ENCODE results near the gene TMEM163.
"Not testable (repeated sequence)": the region's sequence is repeated elsewhere in the genome, so short reads cannot be mapped to it uniquely, and the experiment has no call there.

The TMEM163 gene

DNA sequence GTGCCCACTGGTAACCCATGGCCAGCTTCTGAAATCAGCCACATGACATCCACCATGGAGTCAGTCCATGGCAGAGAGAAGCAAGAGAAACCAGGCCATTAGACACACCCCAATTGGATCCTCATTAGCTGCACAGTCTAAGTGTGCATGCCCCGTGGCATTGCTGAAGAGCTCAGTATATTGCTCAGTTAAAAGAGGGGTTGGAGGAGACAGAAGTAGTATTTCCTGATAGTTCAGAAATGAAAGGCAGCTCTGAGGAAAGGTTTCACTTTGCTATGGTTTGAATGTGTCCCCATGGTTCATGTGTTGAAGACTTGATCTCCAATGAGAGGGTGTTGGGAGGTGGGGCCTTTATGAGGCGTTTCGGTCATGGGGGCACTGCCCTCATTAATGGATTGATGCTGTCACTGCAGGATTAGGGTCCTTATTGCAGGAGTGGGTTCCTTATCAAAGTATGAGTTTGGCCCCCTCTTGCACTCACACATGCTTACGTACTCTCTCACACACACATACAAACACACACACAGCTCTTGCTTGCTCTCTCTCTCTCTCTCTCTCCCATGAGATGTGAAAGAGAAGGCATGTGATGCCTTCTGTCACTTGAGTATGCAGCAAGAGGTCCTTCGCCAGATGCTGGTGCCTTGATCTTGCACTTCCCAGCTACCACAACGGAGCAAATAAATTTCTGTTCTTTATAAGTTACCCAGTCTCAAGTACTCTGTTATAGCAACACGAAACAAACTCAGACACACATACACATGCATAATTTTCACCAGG is 58.0 kb downstream of the TMEM163 start:
- peak; percentile 84 for DNase-seq

DNA sequence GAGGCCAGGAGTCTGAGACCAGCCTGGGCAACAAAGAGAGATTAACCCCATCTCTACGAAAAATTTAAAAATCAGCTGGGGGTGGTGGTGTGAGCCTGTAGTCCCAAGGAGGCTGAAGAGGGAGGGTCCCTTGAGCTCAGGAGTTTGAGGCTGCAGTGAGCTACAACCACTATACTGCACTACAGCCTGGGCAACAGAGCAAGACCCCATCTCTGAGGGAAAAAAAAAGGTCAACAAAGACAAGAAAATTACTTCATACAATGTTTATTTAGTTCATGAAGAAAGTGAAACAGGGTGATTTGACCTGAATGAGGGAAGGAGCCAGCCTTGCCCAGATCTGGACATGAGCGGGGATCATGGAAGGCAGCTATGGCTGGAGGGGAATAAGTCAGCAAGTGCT is 59.1 kb downstream of the TMEM163 start:
- no peak for DNase-seq

DNA sequence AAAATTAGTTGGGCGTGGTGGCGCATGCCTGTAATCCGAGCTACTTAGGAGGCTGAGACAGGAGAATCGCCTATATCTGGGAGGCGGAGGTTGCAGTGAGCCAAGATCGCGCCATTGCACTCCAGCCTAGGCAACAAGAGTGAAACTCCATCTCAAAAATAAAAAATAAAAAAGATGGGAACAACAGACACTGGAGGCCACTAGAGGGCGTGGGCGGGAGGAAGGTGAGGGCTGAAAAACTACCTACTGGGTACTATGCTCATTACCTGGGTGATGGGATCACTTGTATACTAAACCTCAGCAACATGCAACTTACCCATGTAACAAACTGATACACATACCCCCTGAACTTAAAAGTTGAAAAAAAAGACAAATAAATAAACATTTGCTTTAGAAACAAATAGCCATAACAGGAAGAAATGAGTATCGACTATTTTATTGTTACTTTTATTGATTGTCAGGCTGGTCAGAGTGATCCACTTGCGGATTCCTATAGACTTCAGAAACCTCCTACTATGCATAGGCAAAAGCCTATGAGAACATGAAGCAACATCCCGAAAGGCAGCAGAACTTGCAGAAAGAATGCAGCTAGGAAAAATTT is 61.0 kb downstream of the TMEM163 start:
- no peak for DNase-seq

DNA sequence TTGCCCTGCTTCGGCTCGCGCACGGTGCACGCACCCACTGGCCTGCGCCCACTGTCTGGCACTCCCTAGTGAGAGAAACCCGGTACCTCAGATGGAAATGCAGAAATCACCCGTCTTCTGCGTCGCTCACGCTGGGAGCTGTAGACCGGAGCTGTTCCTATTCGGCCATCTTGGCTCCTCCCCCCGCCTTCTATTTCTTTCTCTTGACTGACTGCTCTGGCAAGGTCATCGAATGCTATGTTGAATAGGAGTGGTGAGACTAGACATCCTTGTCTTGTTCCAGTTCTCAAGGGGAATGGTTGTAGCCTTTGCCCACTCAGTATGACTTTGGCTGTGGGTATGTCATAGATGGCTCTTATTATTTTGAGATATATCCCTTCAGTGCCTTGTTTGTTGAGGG is 62.4 kb downstream of the TMEM163 start:
- DNase-seq = not testable (repeated sequence)

DNA sequence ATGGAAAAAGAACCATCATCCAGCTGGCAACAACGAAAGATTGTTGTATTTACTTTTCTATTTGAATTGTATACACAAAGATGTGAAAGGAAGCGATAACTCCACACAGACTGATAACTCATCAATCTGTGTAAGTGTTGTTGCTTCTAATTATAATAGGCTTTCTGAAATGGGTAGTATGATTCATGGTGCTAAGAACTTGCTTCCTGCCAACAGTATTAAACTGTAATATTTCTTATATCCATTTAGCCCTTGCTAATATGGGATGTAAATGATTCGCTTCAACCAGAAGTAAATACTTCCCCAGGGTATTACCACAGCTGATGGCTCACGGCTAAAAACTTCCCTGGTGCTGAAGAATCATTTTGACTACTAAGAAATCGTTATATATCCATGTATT is 70.2 kb downstream of the TMEM163 start:
- no peak for DNase-seq

DNA sequence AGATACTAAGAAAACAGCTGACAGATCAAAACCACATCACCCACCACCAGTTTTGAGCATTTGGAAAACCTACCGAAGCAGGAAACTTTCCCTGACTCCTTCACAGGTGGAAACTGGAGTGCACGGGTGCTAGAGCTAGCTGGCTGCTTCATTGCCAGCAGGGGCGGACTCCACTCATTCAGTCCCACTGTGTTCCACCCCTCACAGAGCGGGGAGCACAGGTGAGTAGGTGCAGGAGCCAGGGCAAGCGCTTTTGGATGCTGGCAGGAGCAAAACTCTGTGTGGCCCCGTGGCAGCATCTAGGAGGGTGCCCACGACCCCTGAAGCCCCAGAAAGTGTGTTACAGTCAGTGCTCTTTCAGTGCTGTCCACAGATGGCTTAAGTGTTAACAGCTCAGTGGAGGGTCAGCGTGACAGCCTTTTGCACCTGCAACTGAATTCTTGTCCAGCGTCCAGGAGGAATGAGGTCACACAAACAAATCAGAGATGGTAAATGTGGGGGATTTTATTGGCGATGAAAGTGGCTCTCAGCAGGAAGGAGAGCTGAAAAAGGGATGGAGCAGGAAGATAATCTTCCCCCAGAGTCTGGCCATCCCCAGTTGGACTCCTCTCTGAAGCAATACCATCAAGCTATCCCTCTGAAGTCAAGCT is 71.1 kb downstream of the TMEM163 start:
- DNase-seq = no peak

DNA sequence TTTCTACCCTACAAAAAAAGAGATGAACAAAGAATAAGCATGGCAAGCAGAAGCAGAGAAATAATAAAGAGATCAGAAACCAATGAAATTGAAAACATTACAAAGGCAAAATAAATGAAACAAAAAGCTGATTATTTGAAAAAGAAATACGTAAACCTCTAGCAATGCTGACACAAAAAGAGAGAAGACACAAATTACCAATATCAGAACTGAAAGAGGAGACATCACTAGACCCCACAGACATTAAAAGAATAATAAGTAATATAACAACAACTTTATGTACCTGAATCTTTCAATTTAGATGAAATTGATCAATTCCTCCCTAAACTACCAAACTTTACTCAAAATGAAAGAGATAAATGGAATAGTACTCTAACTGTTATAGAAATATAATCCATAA is 75.9 kb downstream of the TMEM163 start:
- no peak for DNase-seq

DNA sequence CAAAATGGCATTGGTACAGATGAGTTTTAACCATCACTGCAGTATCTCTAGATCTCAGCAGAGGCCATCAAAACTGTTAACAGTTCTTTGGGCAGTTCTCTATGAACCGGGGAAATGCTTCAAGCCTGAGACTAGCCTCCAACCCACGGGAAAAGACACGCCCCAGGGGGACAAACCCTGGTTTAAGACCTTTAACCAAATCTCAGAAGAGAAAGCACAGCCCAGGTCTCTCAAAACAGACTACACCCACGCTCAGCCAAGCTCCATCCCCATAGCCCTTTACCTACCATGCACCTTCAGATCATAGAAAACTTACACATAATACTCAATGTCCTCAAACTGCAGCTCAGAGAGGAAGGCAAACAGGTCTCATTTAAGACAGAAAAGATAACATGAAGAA is 78.3 kb downstream of the TMEM163 start:
- DNase-seq = no peak

DNA sequence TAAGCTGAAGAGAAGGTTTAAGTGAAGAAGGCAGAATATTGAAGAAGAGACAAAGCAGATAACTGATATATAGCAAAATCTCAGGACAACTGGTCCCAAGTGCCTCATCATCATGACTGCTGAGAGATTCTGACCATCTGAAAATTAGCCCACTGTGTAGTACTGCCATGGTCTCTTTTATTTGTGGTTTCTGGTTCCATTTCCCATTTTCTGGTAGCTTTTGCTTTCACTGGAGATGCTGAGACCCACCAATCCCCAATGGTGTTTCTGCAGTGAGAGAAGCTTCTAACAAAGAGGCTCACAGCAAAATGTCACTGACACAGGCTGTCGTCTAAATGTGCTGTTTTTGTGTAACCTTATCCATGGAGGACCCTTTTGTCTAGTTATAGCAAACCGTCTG is 79.5 kb downstream of the TMEM163 start:
- DNase-seq = no peak

DNA sequence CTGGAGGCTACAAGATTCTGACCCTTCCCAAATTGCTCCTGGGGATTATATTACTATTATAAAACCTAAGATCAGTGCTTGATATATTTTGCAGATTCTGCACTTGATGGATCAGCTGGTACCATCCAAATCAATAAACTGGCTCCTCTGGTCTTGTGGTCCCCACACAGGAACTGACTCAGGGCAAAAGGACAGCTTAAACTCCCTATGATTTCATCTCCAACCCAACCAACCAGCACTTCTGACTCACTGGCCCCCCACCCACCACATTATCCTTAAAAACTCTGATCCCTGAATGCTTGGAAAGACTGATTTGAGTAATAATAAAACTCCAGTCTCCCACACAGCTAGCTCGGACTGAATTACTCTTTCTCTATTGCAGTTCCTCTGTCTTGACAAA is 82.1 kb downstream of the TMEM163 start:
- DNase-seq = no peak

DNA sequence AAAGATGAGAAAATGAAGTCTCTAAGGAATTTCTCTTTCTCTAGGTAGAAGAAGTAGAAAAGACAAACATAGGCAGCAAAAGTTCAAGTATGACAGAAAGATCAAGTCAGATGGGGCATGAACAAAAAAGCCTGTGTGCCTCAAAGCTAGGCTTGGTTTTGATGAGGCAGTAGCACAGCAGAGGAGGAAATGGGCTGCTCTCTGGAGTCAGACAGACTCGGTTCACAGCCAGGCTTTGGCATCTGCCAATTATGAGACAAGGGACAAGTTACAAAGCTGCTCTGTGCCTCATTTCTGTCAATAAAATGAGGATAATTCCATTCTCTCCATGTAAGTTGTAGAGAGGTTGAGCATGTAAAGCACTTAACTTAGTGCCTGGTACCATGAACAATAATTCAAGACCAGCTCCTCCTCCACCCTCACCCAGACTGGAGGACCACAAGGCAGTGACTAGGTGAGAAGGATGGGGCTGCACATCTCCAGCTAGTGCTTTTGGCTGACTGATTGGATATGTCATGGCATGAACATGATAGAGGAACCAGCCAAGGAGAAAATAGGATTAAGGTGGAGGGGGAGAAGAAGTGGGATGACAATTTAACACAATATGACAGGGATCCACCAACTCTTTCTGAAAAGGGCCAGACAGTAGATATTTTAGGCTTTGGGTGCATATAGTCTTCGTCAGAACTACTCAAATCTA is 84.6 kb downstream of the TMEM163 start:
- no peak for DNase-seq

DNA sequence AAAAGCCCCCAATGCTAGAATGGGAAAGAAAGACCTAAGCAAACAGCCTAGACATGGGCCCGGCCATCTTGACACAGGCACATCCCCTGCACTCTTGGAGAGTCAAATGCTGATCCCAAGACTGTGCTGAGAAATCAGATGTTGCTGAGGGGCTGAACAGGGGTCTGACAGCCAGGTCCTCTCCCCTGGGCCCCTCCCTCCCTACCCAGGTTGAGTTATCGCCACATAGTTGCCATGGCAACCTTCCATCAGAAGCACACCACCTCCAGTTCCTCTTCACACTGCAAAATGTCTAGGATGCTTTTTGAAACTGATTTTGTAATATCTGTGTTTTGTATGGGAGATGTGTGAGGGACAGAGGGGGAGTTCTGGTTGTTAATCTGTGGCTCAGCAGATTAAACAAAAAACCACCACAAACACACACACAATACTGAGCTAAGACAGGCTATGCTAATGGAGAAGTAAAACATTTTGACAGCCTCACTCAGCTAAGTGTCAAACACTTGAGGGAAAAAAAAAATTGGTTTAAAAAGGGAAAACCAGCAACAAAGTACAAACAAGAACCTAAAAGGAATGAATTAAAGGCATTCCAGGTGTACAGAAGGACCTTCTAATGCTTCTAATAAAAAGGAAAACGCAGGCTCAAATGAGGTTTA is 88.2 kb downstream of the TMEM163 start:
- DNase-seq = no peak

DNA sequence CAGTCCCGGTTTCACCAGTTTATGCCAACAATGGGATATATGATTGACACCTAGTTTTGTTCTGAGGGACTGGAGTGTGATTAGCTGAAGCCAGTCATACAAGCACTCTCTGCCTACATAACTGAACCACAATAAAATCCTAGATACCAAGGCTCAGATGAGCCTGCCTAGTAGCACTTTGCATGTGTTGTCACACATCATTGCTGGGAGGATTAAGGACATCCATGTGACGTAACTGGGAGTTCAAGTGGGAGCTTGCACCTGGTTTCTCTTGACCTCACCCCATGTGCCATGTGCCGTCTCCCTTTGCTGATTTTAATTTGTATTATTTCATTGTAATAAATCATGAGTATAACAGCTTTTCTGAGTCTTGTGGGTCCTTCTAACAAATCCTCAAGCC is 90.3 kb downstream of the TMEM163 start:
- DNase-seq = peak; percentile 3

DNA sequence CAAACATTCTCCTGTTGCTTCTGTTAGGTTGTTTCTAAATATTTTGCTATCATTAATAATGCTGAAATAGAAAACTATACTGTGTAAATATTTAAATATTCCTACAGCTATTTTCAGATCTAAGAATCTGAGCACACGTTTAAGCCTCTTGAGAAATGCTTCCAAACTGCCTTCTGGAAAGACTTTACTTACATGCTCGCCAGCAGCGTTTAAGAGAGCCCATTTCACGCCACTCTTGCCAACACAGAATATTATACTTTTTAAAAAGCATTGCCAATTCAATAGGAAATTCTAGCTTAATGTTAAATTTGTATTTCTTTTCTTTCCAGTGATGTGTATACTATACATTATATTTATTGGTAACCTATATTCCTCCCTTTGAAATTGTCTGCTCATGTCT is 92.0 kb downstream of the TMEM163 start:
- no peak for DNase-seq

DNA sequence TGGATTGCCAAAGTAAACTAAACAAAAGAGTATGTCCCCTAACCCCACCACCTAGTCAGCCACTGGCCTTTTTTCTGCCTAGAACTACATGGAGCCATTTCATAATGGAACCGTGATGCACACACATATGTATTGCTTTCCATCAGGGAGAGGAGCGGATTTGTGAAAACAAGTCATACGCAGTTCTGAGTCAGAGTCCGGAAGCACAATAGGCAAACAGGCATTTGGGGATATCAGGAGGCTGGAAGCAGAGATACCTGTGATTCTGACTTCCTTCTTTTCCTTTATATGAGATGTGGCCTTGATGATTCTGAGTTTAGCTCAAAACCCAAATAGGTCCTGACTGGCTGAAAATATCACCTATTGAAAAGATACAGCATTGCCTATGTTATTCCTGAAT is 93.5 kb downstream of the TMEM163 start:
- DNase-seq = no peak

DNA sequence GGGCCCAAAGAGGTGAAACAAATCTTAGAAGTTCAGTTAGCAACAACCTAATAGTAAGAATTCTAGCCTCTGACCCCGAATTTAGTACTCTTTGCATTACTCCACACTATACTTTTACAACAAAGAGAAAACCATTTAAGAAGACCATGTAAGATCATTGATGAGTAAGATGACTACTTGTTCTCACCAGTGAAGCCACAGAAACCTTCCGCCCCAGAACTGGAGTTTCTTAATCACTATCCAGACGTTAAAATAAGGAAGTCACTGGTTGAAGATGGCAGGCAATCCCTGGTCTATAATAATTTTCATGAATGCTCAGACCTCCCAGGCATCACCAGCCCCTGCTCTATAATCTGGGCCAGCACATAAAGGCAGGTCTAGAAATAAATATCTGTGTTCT is 95.0 kb downstream of the TMEM163 start:
- DNase-seq = no peak

DNA sequence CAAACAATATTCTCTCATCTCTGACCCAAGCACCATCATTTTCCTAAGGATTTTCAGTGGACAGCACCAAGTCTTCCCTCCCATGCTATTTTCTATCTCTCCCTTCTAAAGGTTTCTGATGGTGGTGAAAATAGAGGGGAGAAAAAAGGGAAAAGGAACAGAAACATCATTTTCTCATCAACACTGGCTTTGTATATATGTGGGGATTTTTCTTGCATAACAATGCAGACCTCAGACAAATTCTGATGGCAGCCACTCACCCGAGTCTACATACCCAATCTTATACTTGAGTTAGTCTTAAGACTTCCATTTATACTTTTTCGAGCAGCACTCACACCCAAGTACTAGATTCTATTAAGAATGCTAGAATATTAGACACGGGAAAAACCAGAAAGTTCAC is 95.8 kb downstream of the TMEM163 start:
- DNase-seq = no peak

DNA sequence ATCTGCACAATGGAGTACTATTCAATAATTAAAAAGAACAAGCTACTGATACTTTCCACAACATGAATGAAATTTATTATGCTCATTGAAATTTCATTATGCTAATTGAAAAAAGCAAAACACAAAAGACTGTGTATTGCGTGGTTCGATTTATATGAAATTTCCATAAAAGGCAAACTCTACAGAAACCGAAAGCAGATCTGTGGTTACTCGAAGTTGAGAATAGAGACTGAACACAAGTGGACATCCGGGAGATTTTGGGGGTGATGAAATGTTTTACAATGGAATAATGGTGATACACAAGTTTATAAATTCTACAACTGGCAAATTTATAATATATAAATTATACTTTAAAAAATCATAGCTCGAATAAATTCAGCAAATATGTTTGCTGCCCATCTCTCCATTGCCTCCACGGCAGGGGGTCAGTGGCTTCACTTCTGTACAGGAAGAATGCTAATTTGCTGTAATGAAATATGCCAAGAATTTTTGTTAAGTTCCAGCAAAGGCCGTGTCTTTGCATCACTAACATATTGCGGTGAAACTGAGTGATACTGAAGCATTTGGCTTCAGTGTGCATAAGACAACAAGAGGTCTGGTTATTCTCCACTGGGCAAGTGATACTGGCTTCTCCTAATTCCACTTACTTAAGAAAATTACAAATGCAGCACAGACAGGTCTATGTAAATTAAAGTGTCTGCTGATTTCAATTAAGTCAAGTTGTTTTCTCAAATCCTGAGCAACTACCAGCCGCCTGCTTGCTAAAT is 96.7 kb downstream of the TMEM163 start:
- DNase-seq = no peak

DNA sequence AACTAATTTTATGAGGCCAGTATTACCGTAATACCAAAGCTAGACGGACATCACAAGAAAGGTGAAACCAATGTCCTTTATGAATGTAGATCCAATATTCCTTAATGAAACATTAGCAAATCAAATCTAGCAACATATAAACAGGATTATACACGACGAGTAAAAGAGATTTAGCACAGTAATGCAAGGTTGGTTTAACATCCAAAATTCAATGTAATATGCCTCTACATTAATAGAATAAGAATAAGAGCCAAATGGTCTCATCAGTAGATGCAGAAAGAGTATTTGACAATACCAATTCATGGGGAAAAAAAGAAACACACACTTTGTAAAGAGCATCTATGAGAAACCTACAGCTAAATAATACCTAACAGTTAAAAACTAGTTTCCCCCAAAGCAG is 99.5 kb downstream of the TMEM163 start:
- DNase-seq = no peak

DNA sequence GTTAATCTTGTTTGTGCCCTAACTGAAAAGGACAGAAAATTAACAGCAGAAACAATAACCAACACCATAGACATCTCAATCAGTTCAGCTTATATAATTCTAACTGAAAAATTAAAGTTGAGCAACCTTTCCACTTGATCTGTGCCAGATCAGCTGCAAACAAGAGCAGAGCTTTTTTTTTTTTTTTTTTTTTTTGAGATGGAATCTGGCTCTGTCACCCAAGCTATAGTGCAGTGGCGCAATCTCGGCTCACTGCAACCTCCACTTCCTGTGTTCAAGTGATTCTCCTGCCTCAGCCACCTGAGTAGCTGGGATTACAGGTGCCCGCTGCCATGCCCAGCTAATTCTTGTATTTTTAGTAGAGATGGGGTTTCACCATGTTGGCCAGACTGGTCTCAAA is 103.3 kb downstream of the TMEM163 start:
- DNase-seq = not testable (repeated sequence)

DNA sequence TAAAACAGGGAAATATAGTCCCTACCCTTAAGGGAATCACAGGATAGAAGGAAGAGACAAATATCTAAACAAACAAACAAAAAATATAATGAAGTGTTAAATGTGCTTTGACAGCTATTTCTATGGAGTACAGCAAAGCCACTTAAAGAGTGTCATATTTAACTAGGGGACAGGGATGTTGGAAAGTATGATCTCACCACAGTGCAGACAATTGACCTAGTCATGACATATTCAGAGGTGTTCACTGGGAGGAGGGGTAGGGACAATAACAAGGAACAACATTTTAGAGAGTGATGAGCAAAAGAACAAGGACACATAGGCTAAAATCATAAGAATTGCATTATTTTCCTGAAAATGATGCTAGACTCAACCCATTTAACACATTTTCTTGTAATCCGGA is 107.5 kb downstream of the TMEM163 start:
- no peak for DNase-seq

DNA sequence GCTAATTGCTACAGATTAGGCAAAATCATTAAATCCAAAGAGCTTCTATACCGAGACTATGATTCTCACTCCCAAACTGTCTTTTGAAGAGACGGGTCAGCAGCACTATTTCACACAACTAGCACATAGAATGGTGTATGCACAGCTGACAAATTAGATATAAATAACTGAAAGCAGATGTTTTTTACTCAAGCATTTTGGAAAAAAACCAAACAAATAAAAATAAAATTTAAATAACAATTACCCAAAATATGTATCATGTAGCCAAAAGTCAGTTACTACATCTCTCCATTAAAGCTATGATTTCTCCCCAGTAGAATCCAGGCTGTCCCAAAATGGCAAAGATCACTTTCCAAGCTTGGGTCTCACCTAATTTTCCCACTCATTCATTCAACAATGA is 107.9 kb downstream of the TMEM163 start:
- DNase-seq = no peak

All from DMS79 (cell line).